DMS153 (cell line): Measurements from ENCODE around the gene SYMPK.

Experiments used
- DNase-seq: peaks from one replicate; lab custom pipeline; 2025; lab: John Stamatoyannopoulos, UW

SYMPK gene

DNA sequence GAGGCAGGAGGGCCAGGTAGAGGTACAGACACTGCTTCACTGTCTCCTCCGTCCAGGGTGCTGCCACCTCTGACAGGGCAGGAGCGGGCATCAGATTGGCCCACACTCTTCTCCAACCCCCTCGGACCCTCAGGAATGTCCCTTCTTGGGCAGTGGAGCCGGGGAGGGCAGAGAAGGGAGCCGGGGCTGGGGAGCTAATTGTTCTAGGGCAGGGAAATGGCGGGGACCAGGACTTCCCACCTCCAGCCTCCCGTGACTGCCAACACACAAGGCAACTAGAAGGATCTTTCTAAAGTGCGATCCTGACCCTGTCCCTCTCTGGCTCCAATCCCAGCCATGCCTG lies 37.7 kb downstream of the SYMPK start:
- no peak for DNase-seq

DNA sequence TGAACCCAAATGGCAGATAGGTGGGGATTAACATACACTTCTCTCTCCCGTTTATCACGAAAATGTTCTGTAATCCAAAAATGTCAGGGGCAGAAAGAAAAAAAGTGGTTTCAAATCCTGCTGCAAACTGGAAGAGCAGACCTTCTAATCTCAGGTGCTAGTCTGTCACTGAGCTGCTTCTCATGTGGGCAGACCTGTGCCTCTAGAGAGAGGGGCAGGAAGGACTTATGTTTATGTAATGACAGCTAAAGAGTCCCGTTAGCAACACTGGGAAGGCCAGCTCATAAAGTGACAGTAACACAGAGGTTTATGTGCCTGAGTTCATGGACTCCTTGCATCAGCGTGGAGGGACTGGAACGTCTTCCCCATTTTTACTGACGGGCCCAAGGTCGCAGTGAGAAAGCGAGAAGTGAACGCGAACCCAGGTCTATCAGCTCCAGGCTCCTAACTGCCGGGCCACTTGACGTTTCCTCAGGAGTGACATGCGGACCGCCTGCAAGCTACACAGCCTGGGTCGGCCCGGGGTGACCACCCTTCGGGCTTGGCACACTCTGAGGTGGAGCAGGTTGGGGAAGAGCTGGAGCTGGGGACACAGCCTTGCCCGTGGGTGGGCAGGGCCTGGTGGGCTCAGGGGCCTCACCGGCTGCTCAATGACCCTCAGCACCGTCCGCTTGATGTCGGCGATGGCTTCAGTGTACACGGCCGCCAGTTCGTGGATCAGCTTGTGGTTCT lies 38.2 kb downstream of the SYMPK start:
- DNase-seq = no peak

DNA sequence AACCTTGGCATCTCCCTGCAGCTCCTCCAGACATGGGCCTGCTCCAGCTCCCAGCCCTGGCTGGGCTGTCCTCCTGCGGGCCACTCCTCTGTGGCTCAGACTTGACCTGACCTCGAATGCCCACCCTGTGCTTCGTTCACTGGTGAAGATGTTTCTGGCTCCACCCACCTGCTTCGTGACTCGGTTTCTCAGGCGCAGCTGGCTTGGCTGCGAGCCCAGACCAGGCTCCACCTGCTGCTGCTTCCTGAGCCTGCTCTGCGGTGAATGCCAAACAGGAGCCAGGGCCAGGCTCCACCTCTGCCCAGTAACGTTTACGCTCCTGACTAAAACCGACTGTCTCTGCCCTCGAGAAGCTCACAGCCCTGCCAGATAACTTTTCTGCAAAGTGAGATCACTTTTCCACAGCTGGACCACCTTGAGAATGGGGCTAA lies 38.9 kb downstream of the SYMPK start:
- peak; percentile 58 for DNase-seq

DNA sequence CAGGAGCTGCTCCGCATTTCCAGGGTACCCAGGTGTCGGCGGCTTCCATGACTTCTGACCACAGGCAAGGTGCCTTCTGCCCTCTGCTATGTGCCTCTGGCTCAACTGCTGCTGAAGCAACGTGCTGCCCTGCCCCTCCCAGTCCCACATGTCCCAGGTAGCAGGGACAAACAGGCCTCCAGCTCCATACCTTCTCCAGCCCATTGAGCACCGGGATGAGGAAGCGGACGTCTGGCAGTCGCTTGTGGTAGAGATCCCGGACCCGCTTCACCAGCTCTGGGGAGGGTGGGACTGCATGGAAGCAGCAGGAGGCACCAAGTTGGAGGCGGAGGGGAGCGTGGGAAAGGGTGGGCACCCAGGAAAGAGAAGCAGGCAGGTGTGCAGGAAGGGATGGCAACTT lies 39.8 kb downstream of the SYMPK start:
- no peak for DNase-seq

DNA sequence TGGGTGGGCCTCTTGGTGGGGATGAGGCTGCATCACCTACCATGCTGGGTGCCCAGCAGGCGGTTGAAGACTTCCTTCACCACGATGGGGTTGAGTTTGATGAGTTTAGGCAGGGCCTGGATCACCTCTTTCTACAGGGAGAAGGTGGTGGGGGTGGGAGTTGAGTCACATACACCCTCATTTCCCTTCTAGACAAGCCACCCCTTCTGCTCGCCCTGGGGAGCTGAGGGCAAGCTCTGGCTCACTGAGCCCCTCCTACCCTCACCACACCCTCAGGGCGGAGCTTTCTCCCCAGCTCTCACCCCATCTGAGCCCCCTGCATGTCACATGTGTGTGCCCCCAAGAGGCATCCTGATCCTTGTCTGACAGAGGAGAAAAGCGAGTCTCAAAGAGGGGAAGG lies 40.2 kb downstream of the SYMPK start:
- DNase-seq = no peak

DNA sequence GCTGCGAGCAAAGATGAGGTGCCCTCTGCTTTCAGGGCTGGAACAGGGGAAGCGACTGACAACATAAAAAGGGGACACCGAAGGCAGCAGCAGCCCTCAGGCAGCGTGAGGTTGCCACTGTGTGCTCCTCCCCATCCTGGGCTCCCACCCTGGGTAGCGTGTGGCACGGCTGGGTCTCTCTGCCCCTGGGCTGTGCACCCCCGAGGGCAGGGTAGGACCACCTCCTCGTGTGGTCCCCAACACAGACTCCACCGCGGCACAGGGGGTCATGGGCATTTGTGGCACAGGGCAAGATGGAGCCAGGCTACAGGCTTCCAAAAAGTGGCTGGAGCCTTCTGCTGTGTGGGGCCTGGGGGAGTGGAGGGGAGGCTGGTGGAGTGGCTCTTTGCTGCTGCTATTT lies 41.4 kb downstream of the SYMPK start:
- no peak for DNase-seq

DNA sequence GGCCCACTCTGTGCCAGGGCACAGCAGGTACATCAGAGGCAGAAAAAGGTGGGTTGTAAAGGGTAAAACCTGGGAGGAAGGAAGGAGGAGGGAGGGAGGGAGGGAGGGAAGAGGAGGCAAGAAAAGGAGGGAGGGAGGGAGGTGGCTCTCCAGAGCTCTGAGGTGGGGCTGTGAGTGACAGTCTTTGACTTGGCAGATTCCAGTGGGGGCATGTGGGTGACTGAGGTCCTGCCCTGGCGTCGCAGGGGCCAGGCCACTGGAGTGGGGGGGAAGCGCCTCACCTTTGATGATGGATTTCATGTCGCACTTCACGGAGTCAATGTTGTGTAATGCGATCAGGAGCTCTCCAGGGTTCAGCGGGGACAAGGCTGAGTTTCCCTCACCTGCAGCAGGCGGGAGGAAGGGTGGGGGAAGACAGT lies 41.8 kb downstream of the SYMPK start:
- no peak for DNase-seq

DNA sequence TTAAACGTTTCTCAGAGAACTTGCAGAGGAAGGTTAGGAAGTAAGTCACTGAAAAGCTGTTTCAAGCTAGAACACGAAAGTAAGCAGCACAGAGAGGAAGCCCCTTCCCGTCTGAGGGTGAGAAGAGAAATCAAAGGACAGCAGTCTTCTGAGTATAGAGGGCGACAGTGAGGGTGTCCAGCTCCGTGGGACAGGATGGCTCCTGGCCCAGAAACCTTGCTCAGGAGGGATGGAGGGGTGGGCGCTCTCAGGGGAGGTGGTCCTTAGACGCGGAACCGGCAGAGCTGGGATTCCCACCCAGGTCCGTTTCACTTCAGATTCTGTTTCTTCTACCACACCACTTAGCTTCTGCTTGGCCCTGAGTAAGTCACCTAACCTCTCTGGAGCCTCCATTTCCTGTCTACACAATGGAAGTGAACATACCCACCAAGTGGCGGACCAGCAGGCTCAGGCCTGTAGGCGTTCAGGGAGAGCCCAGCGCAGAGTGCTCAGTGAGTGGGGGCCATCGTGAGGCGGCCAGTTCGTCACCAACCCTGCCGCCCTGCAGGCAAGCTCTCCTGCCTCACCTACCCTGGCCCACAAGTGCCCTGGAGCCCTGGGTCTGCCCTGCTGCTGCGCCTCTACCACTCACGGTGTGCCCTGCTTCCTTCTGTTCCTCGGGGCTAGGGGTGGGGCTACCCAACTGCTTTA lies 42.4 kb downstream of the SYMPK start:
- peak; percentile 50 for DNase-seq

DNA sequence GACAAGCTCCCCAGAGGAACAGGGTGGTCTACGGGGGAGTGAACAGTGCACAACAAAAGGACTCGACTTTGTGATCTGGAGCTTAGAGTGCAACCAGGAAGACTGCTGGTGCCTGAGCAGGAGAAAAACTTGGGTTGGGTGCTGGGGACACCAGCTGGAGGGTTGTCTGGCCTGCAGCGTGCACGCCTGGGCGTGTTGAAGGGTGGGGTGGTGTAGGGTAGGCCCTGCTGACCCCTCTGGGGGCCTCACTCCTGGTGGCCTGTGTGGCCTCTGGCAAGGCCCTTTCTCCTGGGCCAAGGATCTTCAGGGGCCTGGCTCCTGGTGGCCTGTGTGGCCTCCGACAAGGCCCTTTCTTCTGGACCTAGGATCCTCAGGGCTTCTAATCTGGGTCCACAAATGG lies 43.2 kb downstream of the SYMPK start:
- DNase-seq = no peak

DNA sequence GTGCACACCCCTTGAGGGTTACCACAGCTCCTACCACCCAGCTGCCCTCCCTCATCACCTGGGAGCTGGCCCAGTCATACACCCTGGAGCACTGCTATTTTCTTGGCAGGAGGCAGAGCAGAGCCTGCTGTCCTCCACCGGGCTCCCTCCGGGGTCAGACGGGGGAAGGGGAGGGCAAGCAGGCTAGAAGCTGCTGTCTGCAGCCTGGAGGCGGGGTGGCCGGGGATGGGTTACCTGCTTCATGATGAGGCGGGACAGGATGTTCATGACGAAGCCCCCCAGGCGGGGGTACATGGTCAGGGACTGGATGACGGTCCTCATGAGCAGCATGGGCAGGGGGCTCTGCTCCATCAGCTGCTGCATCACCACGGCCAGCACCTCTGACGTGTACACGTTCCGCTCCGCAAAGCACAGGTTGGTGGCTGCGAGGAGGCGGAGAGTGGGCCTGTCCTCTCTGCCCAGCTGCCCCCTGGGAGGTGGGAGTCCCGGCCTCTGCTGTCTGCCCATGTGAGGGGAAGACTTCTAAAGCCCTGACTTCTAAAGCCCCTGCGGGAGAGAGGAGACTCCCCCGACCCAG lies 45.1 kb downstream of the SYMPK start:
- no peak for DNase-seq

DNA sequence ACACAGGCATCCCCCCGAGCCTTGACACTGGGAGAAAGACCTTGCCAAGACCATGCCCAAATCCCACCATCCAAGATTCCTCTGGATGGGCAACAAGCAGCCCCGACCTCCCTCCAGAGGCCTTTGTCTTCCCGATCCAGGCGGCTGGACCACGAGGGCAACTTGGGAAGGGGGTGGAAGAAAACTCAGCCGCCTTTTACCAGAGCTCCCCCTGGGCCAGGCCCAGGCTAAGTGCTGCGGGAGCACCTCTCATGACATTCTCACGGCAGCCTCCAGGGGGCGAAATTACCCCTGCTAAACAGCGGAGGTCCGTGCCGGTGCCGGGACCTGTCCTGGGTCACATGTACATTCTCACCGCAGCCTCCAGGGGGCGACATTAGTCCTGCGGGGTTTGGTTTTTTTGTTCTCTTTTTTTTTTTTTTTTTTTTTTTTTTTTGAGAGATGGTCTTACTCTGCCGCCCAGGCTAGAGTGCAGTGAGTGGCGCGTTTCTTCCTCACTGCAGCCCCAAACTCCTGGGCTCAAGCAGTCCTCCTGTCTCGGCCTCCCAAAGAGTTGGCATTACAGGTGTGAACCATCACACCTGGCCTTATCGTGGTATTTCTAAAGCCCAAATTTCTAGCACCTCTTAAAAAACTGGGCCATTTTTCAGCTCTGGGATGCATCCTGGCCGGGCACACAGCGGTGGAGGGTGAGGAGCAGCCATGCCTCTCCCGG lies 45.8 kb downstream of the SYMPK start:
- peak; percentile 65 for DNase-seq

DNA sequence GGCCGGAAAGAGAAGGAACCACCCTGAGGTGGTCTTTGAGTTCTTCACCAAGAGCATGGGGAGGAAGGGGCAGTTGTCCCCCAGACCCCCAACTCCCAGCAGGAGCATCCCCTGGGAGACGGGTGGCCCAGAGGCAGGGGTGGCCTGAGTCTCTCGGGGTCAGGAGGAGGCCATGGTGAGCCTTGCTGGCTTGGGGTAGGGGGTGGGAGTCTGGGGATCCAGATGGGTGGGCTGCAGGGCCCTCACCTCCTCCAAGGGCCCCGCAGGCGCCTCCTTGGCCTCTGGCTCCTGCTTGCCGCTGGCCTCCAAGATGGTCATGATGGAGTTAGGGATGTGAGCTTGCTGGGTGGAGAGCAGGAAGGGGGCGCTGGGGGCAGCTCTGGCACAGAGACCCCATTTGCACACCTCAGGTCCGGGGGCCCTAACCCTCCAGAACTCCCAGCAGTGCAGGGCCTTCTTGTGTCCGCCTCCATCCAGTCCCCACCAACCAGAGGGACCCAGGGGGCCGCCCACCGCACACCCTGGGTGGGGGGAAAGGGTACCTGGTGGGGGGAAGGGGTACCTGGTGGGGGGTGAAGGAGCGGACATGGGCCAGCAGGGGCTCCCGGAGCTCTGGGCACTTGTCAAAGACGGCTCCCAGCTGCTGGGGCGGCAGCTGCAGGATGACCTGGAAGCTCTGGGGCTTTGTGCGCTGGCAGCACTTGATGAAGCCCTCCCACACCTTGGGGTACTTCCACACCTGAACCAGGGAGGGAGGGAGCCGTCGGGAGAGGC lies 46.5 kb downstream of the SYMPK start:
- DNase-seq = no peak

DNA sequence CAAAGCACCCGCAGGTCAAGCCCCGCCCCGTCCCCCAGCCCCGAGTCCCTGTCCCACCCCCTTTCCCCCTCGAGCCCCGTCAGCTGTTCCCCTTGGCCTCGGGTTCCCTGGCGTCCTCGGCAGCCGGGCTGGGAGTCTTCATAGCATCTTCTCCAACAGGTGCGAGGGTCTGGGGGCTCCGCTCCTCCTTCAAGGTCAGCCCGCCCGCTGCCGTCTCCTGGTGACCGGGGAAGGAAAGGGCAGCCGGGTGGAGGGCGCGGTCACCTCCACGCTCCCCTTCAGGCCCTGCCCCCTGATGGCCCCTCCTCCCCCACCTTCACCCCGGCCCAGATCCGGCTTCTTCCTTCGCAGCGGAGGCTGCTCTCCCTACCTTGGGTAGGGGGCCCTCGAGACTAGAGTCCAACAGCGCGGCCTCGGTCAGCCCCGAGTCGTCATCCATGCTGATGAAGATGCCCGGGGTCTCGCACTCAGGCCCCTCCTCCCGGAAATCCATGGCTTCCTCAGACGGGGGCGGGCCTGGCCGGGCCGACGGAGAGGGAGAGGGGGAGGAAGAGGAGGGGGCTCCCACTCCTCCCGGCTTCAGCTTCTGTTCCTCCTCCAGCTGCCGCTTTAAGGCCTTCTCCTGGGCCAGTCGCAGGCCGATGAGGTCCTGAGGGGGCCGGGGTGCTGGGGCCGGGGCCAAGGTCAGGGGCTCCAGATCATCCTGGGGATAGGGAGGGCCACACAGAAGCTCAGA lies 47.3 kb downstream of the SYMPK start:
- DNase-seq = peak; percentile 8

DNA sequence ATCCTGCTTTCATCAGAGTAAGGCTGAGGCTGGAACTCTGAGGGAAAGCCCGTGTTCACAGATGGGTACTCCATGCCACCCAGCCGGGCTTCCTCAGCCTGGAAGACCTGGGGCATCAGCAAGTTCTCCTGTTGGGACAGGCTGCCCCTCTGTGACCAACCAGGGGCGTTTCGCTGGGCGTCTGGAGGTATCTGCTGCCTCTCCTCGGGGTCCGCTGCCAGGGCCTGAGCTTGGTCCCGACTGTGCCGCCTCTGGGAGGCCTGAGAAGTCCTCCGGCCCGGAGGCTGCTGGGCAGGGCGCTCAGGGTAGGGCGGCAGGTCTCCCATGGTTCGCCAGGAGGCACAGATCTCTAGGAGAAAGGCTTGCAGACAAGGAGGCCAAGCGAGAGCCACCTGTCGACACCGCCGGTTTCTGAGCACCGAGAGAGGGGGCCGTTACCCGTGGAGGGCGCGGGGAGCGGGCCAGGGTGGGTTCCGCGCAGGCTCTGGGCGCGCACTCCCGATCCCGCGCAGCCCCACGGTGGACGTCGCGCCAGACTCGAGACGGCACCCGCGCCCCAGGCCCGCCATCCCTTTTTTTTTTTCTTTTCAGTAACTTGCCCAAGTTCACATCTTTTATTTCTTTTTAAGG lies 48.0 kb downstream of the SYMPK start, which contains the start of gene RSPH6A:
TSS of gene RSPH6A (minus strand) at position 458 of the 630 bp plus-strand sequence. CDS start at position 326, 132 bp downstream.
- DNase-seq = no peak

DNA sequence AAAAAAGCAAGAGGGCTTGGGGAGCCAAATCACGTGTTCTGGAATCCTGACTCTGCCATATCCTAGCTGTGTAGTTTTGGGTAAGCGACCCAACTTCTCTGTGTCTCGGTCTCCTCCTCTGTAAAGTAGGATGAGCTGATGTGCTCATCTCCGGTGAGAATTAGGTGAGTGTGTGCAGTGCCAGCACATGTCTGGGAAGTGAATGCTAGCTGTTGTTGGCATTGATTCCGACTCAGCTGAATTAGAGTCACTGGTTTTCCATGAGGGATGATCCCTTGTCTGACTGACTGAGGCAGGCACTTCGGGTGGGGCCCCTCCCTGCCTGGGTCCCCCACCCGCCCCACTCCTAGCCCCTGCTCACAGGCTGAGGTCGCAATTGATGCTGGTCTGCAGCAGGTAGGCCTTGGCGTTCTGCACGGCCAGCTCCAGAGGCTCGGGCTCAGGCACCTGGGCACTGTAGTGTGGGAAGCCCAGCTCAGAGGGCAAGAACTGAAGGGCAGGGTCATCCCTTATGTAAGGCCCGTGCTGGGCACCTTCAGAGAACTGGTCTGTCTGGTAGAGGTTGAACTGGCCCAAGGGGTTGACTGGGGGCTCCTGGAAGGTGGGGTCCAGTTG lies 48.7 kb downstream of the SYMPK start:
- no peak for DNase-seq

DNA sequence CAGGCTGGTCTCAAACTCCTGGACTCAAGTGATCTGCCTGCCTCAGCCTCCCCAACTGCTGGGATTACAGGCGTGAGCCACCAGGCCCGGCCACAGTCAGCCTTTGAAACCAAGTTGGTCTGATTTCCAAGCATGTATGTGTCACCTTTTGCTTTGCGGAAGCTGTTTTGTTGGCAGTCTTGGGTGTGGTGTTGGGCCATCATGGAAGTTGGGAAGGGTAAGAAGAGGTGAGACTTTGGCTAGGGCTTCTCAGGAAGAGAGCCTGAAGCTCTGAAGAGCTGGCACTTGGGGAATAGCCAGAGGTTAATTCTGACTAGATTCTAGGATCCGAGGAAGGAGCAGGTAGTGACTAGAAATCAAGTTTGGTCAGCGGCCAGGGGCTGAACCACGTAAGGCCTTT lies 50.6 kb downstream of the SYMPK start:
- no peak for DNase-seq

DNA sequence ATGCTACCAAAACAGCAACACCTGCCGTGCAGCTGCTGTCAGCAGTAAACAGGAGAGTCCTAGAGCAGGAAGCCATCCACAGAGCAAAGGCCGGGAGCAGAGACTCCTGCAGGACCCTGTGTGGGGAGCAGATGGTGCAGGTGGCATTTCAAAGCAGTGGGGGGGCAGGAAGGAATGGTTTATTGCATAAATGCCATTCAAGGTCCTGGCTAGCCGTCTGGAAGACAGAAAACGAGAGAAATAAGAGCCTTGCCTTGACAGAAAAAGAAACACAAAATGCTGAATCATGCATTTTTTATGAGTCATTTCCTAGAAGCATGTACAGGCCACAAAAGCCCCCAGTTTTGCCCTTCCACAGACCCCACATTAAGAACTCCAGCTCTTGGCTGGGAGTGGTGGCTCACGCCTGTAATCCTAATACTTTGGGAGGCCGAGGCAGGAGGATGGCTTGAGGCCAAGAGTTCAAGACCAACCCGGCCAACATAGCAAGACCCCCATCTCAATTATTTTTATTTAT lies 53.2 kb downstream of the SYMPK start:
- DNase-seq = peak; percentile 54

DNA sequence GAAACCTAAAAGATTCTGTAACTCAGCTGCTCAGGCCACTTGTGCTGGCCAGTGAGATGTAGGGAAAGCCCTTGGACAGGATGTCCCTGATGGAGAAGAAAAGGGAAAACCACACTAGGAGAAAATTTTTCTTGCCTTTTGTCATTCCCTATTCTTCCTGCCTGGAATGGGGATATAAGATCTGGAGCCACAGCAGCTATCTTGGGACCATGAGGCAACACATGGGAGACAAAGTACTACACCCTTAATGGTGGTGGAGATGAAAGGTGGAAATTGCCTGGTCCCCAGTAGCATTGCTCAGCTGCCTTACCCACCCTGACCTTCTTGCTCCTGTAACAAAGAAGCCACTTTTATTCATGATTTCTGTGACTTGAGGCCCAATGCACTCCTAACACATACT lies 57.2 kb downstream of the SYMPK start:
- DNase-seq = no peak

DNA sequence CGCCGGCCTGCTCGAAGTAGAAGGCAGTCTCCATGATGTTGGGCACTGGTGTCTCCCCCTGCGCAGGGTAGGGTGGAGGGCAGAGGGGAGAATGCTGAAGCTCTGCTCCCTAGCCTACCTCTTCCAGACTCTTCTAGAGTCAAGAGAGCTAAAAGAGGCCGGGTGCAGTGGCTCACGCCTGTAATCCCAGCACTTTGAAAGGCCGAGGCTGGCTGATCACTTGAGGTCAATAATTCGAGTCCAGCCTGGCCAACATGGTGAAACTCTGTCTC lies 58.1 kb downstream of the SYMPK start:
- no peak for DNase-seq
